Activated CD4-positive, alpha-beta T cell treated with anti-CD3 and anti-CD28 coated beads, Interleukin-2, amount 50 U/mL, for 24 hours (primary cell): ENCODE results near the gene GADD45GIP1.
A peak's percentile ranks its signal among the peaks of the same experiment; 100 is the strongest.

Source experiments
- DNase-seq, 2 donors: peaks; one replicate each; pipeline ENCODE4 v3.0.0-alpha.2; 2020; ENCODE audit warnings: low read depth in 1 of 2, low spot score in 1 of 2

Gene GADD45GIP1

GRCh38 chr19:12956446-12957388, at the start of gene GADD45GIP1:
TSS of gene GADD45GIP1 (minus strand) at chr19:12957223. CDS start at chr19:12957212, 11 bp downstream.
- peak; percentile 74 to 80 for DNase-seq

DNA sequence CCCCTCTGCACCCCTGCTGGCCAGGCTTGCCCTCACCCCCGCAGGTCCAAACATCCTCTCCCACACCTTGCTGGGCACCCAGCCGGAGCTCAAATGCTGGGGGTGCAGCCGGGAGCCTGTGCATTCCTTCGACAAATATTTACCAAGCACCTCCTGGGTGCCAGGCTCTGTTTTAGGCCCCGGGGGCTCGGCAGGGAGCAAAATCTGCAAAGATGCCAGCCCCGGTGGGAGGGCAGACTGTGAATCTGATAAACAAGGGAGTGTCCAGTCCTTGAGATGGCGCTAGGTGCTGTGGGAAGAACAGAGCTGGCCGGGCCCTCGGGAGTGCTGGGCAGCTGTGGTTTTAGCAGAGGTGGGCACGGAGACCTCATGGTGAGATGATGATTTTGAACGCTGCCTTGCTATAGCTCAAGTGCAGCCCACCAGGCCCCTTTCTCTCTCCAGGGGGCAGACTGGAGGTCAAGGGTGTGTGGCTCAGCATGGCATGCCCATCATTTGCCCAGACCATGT, 48.9 kb upstream of the GADD45GIP1 start:
- DNase-seq = no peak

DNA sequence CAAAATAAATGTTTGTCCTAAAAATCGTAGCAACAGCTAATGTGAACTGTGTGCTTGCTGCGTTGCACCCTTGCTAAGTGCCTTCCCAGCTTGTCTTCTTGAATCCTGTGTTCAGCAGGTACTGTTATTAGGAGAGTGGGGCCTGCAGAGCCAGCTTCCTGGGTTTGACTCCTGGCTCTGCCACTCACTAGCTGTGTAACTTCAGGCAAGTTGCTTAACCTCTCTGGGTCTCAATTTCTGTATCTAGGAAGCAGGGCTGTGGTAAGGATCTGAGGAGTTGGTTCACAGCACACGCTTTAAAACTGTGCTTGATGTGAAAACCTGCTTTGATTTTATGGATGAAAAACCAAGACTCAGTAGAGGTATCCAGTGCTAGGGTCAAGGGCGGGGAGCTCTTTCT, 48.2 kb upstream of the GADD45GIP1 start:
- DNase-seq = no peak

DNA sequence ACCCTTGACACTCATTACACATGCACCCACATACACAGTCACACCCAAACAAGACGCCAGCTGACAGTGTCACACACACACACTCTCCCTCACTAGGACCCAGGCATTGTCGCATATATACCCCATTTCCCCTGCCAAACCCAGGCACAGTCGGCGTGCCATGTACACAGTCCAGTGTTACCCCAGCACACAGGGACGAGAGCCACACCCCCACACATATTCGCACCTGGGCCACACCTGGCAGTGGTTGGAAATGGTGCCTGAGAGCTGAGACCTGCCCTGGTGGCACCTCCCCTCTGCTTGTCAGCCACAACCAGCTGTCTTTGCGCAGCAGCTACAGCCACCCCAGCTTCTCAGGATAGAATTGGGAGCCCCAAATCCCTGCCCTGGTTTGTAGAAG, 47.2 kb upstream of the GADD45GIP1 start:
- no peak for DNase-seq

DNA sequence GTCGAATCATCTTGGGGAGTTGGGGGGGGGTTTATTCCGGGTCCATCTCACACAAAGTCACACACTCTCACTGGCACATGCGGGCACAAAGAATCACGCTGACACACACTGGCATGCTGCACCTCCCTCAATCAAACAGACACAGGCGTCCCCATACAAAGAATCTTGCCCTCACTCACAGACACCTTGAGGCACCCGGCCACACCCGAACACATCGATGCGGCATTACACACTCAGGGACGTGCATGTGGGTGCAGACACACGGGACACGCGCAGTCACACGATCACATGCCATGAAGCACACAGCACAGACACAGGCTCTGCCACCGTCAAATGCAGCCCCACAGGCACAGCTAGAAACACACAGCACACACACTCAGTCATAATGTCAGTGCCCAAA, 46.1 kb upstream of the GADD45GIP1 start:
- DNase-seq = no peak

DNA sequence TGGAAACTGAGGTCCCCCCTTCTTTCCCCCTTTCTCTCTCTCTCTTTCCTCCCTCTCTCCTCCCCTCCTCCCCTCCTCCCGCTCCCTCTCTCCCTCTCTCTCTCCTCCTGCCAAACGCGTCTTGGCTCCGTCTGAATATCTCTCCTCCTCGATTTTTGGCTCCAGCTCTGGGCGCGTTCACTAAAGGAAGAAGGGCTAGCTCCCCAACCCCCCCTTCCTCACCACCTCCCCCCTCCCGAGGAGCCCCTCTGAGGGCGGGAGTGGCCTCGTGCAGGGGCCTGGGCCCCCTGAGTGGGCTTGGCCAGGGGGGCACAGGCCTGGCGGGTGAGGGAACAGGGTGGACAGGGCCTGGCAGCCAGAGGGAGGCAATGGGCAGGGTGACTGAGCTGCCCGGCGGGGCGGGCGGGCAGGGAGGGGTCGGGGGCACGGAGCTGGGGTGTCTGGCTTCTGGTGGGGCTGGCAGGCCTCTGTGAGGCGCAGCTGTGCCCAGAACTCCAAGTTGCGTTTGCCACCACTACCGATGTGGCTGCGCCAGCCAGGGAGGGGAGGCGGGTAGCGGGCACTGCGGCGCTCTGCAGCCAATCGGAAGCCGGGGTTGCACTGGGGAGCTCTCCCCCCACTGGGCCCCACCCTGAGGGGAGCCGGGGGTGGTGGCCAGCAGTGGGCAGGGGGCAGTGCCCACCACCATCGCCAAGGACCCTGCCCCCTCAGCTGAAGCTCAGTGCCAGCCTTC, 45.3 kb upstream of the GADD45GIP1 start:
- no peak for DNase-seq

- no peak for DNase-seq
These were observed 44.6 kb upstream of the GADD45GIP1 start for GRCh38 chr19:13001502-13002165.

DNA sequence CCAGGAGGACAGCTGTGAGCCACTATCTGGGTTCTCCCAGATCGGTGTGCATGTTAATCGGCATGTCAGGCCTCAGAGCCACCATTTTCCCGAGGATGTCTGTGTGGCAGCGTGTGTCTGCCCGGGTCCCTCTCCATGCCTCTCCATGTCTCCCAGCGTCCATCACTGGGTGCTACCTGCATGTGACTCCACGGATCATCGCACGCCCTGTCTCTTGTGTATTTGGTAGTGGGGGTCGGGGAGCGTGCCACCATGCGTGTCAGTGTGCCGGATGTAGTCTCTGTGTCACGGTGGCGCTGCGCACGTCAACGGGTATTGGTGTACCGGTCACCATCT, 44.1 kb upstream of the GADD45GIP1 start:
- DNase-seq = no peak

DNA sequence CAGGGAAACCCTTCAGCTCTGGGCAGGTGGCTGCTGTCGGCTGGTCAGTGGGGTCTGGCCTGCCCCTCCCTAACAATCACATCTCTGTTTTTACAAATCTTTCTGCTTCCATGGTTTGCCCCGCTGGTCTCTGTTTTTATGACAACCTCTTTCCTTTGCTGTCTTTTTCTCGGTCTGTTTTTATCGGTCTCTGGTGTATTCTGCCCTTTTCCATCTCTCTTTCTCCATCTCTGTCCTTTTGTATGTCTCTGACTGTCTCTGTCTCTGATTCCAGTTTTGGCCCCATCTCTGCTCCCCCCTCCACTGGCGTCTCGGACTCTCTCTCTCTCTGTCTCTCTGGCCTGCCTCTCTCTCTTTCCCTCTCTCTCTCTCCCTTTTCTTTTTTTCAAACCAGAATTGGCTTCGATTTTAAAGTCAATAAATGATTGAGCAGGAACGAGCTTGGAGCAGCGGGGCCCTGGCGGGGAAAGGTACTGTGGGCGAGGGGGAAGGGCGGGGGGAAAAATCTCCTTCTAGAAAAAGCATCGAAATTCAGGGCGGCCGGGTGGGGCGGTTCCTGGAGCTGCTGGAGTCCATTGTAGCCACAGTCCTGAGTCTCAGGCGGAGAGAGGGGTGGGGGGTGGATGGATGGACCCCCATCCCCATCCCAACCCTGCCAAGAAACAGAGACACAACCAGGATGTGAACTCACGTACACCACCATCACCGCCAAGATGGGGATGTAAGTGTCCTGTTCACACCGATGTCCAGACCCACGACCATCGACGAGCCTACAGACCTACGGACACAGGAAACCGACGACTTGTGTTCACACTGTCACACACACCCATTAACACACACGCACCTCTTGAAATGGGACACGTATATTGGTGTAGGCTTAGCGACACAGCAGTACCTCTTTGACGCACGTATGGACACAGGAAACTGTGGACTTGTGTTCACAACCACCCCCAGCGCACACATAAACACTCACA, 41.2 kb upstream of the GADD45GIP1 start:
- DNase-seq = no peak

- DNase-seq = no peak
These were observed 40.4 kb upstream of the GADD45GIP1 start for GRCh38 chr19:12997179-12997966.

DNA sequence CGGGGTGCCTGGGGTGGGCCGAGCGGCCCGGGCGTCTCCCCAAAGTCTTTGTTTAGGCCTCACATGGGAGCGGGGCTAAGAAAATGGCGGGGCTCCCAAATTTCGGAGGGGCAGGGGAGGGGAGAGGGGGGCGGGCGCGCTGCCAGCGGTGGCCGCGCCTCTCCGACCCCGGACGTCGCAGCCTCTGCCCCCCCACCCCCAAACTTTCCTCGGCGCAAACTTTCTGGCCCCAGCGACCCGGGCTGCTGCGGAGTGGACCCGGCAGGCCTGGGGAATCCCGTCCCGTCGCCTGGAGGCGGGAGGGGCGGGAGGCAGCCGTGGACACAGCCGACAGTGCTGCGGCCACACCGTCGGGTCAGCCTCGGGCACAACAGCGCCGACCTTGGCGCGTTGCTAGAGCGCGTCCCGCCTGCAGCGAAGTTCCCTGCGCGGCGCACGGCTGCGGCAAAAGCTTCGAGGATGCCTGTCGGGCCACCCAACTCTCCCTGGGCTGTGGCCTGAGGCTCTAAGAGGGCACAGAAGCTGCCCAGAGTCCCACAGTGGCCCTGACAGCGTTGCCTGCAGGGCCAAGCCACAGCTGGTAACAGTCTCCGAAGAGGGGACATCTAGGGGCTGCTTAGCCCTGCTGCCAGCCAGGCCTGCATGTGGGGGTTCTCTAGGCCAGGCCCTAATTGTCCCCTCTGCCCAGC, 39.5 kb upstream of the GADD45GIP1 start:
- no peak for DNase-seq

GRCh38 chr19:12995596-12996405, 38.8 kb upstream of the GADD45GIP1 start:
- DNase-seq = no peak

GRCh38 chr19:12994701-12995595, 37.9 kb upstream of the GADD45GIP1 start, which contains the start of gene NFIX:
TSS of gene NFIX (plus strand) at chr19:12995475. CDS start at chr19:12995838, 363 bp downstream.
- DNase-seq = peak in 1 of 2 donors; percentile 21

GRCh38 chr19:12993562-12993961, 36.5 kb upstream of the GADD45GIP1 start:
- DNase-seq = no peak

DNA sequence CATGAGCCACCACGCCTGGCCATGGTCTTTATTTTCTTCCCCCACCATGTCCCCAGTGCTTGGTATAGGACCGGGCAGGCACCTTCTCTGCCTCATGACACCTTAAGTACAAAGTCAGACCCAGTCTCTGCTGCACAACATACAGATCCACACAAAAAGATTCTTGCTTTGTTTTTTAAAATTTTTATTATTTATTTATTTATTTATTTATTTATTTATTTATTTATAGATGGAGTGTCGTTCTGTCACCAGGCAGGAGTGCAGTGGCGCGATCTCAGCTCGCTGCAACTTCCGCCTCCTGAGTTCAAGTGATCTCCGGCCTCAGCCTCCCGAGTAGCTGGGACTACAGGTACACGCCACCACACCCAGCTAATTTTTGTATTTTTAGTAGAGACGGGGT, 35.7 kb upstream of the GADD45GIP1 start:
- no peak for DNase-seq

GRCh38 chr19:12991296-12991695, 34.3 kb upstream of the GADD45GIP1 start:
- DNase-seq = no peak

DNA sequence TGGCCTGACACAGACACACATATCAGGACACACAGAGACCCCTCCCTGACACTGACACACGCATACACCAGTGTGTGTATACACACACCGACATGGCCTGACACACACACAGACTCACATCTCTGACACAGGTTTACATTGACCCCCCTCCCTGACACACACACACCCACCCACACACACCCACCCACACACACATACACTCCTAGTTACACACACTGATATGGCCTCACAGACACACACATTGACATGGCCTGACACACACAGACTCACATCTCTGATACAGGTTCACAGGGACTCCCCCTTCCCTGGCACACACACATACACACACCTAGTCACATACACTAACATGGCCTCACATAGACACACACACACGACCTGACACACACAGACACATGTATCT, 33.8 kb upstream of the GADD45GIP1 start:
- DNase-seq = no peak
